Measurements from ENCODE around the gene PARD6B.
A peak's percentile ranks its signal among the peaks of the same experiment; 100 is the strongest.
"Not testable (repeated sequence)": the region's sequence is repeated elsewhere in the genome, so short reads cannot be mapped to it uniquely, and the experiment has no call there.

PARD6B gene

DNA sequence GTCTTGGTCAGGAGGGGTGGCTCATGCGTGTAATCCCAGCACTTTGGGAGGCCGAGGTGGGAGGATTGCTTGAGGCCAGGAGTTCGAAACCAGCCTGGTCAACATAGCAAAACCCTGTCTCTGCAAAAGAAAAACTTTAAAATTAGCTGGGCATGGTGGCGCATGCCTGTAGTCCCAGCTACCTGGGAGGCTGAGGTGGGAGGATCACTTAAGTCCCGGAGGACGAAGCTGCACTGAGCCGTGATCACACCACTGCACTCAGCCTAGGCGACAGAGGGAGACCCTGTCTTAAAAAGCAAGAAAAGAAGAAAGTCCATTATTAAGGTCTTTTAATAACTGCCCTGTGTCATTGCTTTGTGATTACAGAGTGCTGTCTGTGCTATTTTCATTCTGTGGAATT, 47.6 kb downstream of the PARD6B start:
- DNase-seq = not testable (repeated sequence)

DNA sequence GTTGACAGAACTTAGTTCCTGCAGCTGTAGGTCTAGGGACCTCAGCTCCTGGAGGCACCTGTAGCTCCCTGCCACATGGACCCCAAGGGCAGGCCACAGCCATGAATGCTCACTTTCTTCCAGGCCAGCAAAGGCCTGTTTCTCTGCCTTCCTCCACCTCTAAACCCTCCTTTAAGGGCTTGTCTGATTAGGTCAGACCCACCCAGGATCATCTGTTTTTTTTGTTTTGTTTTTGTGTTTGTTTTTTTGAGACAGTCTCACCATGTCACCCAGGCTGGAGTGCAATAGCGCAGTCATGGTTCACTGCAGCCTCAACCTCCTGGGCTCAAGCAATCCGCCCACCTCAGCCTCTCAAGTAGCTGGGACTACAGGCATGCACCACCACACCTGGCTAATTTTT, 52.0 kb downstream of the PARD6B start:
- DNase-seq = no peak

DNA sequence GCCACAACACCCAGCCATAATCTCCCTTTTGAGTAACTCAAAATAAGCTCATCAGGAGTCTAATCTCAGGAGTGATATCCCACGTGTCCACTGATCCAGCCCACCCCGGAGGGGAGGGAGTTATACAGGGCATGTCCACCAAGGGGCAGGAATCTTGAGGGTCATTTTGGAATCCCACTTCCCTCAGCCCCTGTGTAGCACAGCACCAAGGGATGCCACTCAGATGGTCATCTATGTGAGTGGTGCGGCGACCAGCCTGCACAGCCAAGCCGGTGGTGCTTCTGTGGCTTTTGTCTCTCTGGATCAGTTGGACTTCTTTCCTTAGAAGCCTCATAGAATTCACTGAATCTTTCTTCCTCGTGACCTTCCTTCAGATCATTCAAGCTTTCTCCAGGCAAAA, 52.5 kb downstream of the PARD6B start:
- no peak for DNase-seq

DNA sequence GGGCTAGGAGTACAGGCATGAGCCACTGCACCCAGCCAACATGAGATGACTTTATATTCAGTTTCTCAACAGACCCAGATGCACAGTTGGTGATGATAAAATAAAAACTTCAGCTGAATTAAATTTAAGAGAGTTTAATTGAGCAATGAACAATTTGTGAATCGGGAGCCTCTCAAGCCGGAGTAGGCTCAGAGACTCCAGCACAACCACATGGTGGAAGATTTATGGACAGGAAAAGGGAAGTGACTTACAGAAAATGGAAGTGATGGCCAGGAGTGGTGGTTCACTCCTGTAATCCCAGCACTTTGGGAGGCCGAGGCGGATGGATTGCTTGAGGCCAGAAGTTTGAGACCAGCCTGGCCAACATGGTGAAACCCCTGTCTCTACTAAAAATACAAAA, 53.1 kb downstream of the PARD6B start:
- DNase-seq = no peak

DNA sequence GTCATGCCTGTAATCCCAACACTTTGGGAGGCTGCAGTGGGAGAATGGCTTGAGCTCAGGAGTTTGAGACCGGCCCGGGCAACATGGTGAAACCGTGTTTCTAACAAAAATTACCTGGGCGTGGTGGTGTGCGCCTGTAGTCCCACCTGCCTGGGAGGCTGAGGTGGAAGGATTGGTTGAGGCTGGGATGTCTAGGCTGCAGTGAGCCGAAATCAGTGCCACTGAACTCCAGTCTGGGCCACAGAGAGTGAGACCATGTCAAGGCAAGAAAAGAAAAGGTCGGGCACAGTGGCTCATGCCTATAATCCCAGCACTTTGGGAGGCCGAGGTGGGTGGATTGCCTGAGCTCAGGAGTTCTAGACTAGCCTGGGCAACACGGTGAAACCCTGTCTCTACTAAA, 55.3 kb downstream of the PARD6B start:
- DNase-seq = no peak

DNA sequence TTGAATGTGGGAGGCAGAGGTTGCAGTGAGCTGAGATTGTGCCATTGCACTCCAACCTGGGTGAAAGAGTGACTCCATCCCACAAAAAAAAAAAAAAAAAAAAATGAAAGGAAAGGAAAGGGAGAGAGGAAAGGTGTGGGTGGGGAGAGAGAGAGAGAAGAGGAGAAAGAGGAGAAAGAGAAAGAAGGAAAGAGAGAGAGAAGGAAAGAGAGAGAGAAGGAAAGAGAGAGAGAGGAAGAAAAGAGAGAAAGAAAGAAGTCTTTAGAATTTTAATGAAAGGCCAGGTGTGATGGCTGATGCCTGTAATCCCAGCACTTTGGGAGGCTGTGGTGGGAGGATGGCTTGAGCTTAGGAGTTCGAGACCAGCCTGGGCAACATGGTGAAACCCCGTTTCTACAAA, 55.8 kb downstream of the PARD6B start:
- no peak for DNase-seq

DNA sequence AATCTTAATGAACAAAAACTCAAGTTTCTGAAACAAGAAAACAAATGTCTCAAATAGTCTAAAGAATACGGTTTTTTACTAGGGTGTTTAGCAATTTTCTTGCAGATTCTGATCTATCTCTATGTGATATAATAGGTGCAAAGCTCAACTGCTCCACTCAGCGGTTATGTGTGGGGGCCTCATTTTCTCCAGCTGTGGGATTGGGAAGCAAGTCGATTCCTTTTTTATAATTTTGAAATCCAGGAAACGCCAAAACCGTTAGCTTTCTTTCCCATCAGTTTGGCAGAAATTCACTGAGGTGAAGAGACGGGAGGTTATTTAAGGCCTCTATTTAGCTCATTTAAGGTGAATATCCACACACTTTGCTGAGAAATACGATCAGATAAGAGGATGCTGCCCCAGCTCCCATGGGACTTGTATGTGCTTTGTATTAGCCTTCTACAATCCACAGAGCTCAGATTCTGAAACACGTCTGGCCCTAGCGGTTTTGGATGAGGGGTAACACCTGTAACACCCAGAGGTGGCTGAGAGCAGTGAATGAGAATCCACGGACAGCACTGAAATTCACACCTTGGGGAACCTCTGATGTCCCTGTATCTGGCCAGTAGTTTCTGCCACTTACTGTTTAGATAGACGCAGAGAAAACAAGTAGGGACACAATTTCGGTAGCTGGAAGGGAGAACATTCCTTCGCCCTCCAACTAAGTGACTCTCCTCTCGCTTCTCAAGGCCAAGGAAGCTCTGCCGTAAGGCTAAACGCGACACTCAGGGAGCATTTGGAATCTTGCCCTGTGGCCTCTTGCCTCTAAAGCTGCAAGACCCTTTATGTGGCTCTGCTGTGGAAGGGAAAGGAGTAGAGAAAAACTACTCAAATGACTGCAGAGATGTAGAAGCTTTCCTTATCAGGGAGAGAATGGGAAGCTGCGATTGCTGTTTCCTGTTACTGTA, 56.9 kb downstream of the PARD6B start:
- DNase-seq = no peak

DNA sequence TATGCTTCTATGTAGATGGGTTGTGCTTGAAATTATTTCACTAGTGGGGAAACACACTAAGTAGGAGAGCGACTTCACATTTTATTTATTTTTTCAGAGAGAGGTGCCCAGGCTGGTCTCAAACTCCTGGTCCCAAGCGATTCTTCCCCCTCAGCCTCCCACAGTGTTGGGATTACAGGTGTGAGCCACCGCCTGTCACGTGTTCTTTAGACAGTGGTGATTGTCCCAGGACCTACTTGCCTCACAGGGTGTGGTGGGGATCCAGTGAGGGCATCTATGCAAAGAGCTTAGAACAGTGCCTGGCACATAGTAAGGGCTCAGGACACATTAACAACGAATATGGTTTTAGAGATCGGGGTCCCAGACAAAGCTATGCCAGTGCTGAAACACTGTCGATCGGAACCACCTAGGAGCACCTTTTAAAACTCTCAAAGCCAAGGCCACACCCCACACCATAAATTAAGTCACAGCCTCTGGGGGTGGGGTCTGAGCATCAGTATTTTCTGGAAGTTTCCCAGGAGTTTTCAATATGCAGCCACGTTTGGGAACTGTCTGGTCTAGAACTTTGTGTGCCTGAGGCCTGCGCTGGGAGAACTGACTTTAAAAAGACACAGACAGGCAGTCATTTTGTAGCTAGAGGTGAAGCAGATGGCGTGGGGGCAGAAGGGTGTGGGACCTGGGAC, 58.7 kb downstream of the PARD6B start:
- DNase-seq = no peak

DNA sequence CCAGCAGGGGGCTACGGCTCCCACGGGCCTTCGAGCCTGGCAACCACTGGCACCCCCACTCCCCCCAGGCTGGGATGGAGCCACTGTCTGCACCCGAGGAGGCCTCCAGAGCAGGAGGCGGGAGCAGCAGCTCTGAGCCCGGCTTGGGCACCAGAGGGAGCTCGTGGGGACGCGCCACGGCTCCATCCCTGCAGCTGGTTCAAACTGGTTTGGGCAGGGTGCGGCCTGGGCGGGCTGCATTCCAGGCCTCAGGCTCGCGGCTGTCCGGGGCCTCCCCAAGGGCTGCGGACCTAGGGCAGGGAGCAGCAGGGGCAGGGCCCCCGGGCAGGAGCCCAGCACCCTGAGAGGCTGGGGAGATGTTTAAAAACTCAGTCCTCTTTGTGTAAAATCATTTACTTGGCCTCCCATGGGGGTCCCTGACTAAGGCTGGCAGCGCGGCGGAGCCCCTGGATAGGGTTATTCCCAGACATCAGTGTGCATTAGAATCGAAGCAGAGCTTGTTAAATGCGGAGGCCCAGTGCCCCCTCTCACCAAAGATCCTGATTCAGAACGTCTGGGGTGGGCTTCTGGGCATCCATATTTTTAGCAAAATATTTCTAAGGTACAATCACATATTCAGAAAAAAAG, 59.4 kb downstream of the PARD6B start:
- peak; percentile 87 for DNase-seq

DNA sequence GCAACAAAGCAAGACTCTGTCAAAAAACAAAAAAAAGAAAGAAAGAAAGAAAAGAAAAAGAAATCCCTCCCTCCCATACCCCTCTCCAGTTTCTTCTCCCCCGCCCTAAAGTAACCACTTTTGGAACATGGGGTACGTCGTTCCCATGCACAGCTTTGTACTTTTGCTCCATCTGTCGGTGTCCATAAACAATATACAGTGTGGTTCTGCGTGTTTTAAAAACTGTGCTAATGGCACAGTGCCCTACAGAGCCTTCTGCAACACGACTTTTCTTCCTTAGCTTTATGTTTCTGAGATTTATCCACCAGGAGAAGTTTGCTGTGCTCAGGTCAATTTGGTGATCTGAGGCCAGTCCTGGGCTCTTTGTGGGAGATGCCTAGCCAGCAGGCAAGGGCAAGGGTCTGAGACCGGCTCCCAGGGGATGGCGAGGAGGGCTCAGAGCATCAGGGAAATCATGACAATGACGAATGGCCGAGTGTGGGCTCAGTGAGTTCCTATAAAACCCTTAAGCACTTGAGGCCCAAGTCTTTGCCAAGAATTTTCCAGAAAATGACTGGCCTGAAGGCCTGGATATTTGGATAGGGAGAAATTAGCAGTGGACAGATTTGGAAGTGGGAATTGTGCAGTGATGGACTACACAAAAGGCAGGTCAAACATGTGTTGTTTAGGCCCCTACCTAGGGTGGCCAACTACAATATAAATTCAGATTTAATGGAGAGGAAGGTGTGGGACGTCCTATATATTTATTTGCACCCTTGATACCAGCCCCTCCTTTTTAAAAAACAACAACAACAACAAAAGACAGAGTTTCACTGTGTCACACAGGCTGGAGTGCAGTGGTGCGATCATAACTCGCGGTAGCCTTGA, 61.6 kb downstream of the PARD6B start:
- DNase-seq = no peak

DNA sequence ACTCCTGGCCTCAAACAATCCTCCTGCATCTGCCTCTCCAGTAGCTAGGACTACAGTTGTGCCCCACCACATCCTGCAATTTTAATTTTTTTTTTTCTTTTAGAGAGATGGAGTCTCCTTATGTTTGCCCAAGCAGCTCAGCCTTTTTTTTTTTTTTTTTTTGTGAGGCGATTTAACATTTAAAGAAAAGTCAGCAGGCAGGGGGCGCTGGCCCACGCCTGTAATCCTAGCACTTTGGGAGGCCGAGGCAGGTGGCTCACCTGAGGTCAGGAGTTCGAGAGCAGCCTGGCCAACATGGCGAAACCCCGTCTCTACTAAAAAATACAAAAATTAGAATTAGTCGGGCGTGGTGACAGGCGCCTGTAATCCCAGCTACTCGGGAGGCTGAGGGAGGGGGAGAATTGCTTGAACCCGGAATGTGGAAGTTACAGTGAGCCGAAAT, 62.2 kb downstream of the PARD6B start:
- peak; percentile 70 for DNase-seq

DNA sequence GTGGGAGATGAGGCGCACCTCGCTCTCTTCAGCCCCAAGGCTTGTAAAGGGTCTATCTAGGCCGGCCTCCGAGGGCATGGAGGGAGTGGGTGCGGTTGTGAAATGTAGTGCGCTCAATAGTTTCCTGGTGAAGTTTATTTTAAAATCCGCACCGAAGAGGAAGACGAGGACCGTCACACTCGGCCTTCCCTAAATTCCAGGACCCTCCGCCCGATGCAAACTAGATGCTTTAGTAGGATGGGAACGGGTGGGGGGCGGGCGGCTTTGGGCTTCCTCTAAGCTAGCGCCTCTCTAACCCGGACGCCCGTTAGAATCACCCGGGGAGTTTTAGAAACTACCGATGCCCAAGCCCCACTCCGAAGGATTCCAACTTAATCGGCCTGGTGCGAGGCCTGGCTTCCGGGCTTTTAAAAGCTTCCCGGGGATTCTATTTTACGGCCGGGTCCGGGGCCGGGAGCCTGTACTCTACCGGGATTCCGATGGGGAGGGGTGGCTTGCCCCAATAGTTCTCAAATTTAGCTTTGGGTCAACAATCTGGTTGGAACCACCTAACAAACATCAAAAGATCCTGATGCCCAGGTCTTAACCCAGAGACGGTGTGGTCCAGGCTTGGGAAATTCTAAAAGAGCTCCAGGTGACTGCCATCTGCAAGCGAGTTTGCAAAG, 62.9 kb downstream of the PARD6B start:
- DNase-seq = no peak

DNA sequence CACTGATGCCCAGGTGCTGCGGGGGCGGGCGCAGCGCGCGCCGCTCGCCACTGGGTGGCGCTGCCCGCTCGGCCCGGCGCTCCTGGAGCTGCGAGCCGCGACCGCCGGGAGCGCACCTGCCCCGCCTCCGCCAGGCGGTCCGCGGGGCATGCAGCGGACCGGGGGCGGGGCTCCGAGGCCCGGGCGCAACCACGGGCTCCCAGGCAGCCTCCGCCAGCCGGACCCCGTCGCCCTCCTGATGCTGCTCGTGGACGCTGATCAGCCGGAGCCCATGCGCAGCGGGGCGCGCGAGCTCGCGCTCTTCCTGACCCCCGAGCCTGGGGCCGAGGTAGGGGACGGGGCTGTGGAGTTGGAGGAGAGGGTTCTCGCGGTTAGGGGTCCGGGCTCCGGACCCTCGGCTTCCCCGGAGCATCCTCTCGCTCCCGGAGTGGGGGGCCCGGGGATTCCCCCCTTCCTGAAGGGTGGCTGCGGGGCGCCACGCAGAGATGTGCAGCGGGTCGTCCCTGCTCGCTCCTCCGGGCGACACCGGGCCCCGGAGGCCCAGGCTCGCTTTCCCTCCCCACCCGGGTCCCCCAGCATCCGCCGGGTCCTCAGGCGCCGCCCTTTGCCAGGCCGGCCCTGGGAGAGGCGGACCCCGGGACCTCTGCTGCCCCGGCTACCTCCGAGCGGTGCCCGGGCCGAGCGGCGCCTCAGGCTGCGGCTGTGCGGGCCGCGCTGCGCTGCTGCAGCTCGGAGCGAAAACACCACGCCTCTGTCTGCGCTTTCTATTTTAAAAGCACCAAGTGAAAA, 63.7 kb downstream of the PARD6B start, which contains the start of gene BCAS4:
Gene BCAS4, plus strand, starts transcription at position 216 of the 789 bp plus-strand sequence. Its CDS starts 23 bp downstream, at position 239.
- DNase-seq = peak; percentile 86

DNA sequence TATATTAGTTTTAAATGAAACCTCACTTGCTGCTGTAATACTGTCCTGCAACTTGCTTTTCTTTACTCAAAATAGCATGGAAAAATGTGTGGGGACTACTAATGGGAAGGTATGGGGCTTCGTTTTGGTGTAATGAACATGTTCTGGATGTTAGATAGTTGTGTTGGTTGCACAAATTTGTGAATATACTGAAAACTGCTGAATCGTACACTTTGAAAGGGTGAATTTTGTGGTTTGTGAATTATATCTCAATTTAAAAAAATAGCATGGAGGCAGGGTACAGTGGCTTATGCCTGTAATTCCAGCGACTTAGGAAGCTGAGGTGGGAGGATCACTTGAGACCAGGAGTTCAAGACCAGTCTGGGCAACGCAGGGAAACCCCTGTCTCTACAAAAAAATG, 65.8 kb downstream of the PARD6B start:
- no peak for DNase-seq

DNA sequence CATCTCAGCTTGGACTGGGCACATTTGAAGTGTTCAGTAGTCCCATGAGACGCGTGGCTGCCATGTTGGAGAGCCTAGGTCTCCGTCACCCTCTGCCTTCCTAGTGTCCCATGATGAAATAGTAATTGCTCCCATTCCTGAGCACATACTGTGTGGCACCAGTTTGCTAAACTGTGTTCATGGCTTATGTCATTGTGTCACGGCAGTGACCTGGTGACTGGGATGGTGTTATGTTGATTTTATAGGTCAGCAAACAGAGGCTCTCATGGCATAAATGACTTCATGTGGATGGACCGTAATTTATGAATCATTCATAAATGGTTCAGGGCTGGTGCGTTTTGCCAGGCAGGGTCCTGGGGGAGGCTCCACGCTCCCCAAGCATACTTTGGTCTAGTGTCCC, 67.3 kb downstream of the PARD6B start:
- DNase-seq = no peak

DNA sequence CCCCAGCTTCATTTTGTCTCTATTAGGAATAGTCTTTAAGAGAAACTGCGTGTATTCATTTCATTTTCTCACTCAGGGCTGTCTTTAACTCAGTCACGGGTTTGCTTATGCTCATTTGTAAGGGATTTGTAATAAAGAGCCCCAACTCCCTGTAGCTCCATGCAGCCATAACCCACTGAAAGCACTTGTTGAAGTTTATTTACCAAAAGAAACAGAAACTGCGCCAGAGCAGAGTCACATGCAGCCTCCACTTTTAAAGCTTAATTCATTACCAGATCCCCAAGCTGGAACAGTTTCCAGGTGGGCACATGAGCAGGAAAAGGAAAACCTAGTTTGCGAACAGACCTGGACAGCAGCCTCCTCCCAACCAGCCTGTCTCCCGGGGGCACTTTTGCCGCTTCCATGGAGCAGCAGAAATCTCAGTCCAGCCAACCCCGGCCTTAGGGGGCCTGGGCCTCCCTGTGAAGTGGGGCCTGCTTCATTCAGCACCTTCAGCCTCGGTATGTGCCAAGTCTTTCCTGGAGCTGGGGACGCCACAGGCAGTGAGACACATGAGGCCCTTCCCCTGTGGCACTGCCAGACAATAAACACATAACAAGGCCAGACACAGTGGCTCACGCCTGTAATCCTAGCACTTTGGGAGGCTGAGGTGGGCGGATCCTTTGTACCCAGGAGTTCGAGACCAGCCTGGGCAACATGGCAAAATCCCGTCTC, 68.0 kb downstream of the PARD6B start:
- DNase-seq = no peak

DNA sequence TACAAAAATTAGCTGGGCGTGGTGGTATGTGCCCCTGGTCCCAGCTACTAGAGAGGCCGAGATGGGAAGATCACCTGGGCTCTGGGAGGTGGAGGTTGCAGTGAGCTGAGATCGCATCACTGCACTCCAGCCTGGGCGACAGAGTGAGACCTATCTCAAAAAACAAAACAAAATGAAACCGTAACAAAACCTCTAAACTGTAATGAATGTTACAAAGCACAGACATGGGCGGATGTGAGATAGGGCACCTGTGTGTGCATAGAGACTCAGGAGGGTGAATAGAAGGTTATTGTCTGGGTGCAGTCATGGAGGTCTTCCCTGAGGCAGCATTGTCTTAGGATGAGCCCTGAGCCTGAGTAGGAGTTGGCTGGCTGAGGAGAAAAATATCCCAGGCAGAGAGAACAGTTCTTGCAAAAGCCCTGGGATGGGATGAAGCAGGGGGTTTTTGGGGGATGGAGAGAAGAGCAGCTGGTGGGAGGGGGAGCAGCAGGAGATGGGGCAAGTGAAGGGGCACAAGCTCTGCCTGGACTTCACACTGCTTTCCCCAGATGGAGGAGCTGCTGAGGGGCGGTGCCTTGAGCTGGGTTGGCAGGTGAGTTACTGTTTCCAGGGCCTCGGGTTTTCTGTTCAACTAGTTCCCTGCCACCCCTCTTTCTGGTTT, 68.6 kb downstream of the PARD6B start:
- DNase-seq = no peak

DNA sequence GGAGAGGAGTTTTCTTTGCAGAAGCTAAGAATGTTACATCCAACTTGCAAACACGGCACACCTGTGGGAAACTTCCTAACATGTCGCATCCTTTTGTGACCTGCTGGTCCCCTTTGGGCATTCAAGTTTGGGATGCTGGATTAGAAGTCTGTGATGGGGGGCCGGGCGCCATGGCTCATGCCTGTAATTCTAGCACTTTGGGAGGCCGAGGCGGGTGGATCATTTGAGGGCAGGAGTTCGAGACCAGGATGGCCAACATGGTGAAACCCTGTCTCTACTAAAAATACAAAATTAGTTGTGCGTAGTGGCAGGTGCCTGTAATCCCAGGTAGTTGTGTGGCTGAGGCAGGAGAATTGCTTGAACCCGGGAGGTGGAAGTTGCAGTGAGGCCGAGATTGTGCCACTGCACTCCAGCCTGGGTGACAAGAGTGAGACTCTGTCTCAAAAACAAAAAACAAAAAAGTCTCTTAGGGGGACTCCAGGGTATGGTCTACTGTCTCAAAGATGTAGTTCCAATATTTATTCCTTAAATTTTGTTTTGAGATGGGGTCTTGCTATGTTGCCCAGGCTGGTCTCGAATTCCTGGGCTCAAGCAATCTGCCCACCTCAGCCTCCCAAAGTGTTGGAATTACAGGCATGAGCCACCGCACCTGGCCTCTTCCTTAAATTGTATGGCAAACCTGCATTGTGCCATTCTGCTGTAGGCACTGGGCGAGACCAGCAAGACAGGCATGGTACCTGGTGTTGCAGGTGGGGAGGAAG, 69.8 kb downstream of the PARD6B start:
- DNase-seq = not testable (repeated sequence)

DNA sequence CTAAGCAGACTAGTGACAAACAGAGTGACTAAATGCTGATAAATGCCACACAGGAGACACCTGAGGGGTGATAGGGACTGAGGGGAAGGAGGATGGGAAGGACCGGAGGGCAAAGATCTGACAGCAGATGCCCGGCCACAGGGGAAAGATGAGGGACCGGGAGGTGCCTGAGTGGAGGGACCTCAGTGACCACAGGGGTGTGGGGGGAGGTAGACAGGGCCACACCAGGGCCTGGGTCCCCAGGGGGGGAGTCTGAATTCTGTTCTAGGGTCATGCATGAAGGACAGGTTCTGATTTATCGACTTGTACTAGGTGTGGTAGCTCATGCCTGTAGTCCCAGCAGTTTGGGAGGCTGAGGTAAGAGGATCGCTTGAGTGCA, 70.4 kb downstream of the PARD6B start:
- DNase-seq = no peak
